ENCODE data around the gene JARID2.
A peak's percentile ranks its signal among the peaks of the same experiment; 100 is the strongest.

JARID2 gene

GRCh38 chr6:15338476-15338875 lies 92.6 kb downstream of the JARID2 start:
- no peak for DNase-seq

GRCh38 chr6:15339081-15339480 lies 93.2 kb downstream of the JARID2 start:
- no peak for DNase-seq

GRCh38 chr6:15340105-15340601 lies 94.3 kb downstream of the JARID2 start:
- DNase-seq, result no peak

- DNase-seq, result no peak
Measured at GRCh38 chr6:15340775-15341174, 94.9 kb downstream of the JARID2 start.

GRCh38 chr6:15341311-15342001 lies 95.6 kb downstream of the JARID2 start:
- no peak for DNase-seq

GRCh38 chr6:15342114-15342513 lies 96.2 kb downstream of the JARID2 start:
- no peak for DNase-seq

GRCh38 chr6:15343490-15344191 lies 97.8 kb downstream of the JARID2 start:
- no peak for DNase-seq

- DNase-seq, result no peak
Measured at GRCh38 chr6:15344192-15344519, 98.3 kb downstream of the JARID2 start.

- DNase-seq, result no peak
Measured at GRCh38 chr6:15344831-15345230, 99.0 kb downstream of the JARID2 start.

GRCh38 chr6:15346315-15346714 lies 100.4 kb downstream of the JARID2 start:
- DNase-seq, result no peak

GRCh38 chr6:15348528-15348927 lies 102.7 kb downstream of the JARID2 start:
- no peak for DNase-seq

GRCh38 chr6:15349379-15349778 lies 103.5 kb downstream of the JARID2 start:
- no peak for DNase-seq

GRCh38 chr6:15350386-15351083 lies 104.7 kb downstream of the JARID2 start:
- no peak for DNase-seq

- DNase-seq, result peak; percentile 41
Measured at GRCh38 chr6:15351631-15352030, 105.8 kb downstream of the JARID2 start.

GRCh38 chr6:15352220-15352619 lies 106.4 kb downstream of the JARID2 start:
- DNase-seq, result no peak

- no peak for DNase-seq
Measured at GRCh38 chr6:15352845-15353244, 107.0 kb downstream of the JARID2 start.

GRCh38 chr6:15355683-15356099 lies 109.8 kb downstream of the JARID2 start:
- DNase-seq, result no peak

GRCh38 chr6:15356179-15356578 lies 110.3 kb downstream of the JARID2 start:
- no peak for DNase-seq

GRCh38 chr6:15356937-15357336 lies 111.1 kb downstream of the JARID2 start:
- no peak for DNase-seq

GRCh38 chr6:15357782-15358181 lies 111.9 kb downstream of the JARID2 start:
- no peak for DNase-seq

- no peak for DNase-seq
Measured at GRCh38 chr6:15358579-15359327, 112.9 kb downstream of the JARID2 start.

GRCh38 chr6:15359335-15359862 lies 113.5 kb downstream of the JARID2 start:
- DNase-seq, result no peak

- no peak for DNase-seq
Measured at GRCh38 chr6:15360300-15360699, 114.4 kb downstream of the JARID2 start.

All from amniotic stem cell (primary cell).